M059J (cell line): ENCODE results near the gene STXBP6. TPM values are rescaled to one million over a fixed set of nuclear protein-coding genes. Genes with fewer than 3 reads are reported as not detected.

Experiments used
- DNase-seq: peaks from one replicate; pipeline ENCODE4 v3.0.0-alpha.2; 2012; ENCODE audit warnings: low read depth
- total RNA-seq: library from RNA; depleted of rRNA; stranded (reverse); fragments of >200 nt; shearing (Covaris generic); gene quantifications from 2 replicates; pipeline ENCODE4 v1.2.3, GENCODE V29; 2014

The STXBP6 gene
- total RNA-seq, 1 experiment from 2014 or later = not detected

GRCh38 chr14:25015761-25016160 lies 34.2 kb downstream of the STXBP6 start:
- DNase-seq = no peak

- DNase-seq = no peak
Observed at GRCh38 chr14:25014440-25014839, 35.5 kb downstream of the STXBP6 start.

- no peak for DNase-seq
Observed at GRCh38 chr14:25011095-25011494, 38.9 kb downstream of the STXBP6 start.

- no peak for DNase-seq
Observed at GRCh38 chr14:25010471-25010870, 39.5 kb downstream of the STXBP6 start.

GRCh38 chr14:25009891-25010290 lies 40.1 kb downstream of the STXBP6 start:
- DNase-seq = peak; percentile 9

GRCh38 chr14:25007832-25008231 lies 42.1 kb downstream of the STXBP6 start:
- peak; percentile 9 for DNase-seq

GRCh38 chr14:25006961-25007795 lies 42.8 kb downstream of the STXBP6 start:
- DNase-seq = peak; percentile 71

GRCh38 chr14:25006031-25006430 lies 43.9 kb downstream of the STXBP6 start:
- DNase-seq = no peak

- no peak for DNase-seq
Observed at GRCh38 chr14:25004389-25004809, 45.5 kb downstream of the STXBP6 start.

GRCh38 chr14:25003537-25003936 lies 46.4 kb downstream of the STXBP6 start:
- DNase-seq = peak; percentile 9

- no peak for DNase-seq
Observed at GRCh38 chr14:25001601-25002000, 48.3 kb downstream of the STXBP6 start.

- no peak for DNase-seq
Observed at GRCh38 chr14:25001156-25001555, 48.8 kb downstream of the STXBP6 start.

GRCh38 chr14:24999157-24999556 lies 50.8 kb downstream of the STXBP6 start:
- no peak for DNase-seq

- no peak for DNase-seq
Observed at GRCh38 chr14:24996930-24997725, 52.8 kb downstream of the STXBP6 start.

- DNase-seq = no peak
Observed at GRCh38 chr14:24995016-24995415, 54.9 kb downstream of the STXBP6 start.

GRCh38 chr14:24993631-24994030 lies 56.3 kb downstream of the STXBP6 start:
- no peak for DNase-seq

- no peak for DNase-seq
Observed at GRCh38 chr14:24992624-24993360, 57.2 kb downstream of the STXBP6 start.

- no peak for DNase-seq
Observed at GRCh38 chr14:24991821-24992220, 58.1 kb downstream of the STXBP6 start.

- no peak for DNase-seq
Observed at GRCh38 chr14:24991288-24991687, 58.7 kb downstream of the STXBP6 start.

GRCh38 chr14:24990773-24991172 lies 59.2 kb downstream of the STXBP6 start:
- DNase-seq = no peak

GRCh38 chr14:24990050-24990449 lies 59.9 kb downstream of the STXBP6 start:
- no peak for DNase-seq

- DNase-seq = no peak
Observed at GRCh38 chr14:24988760-24989159, 61.2 kb downstream of the STXBP6 start.
